ENCODE results near the gene KLB.
"Not testable (repeated sequence)": the region's sequence is repeated elsewhere in the genome, so short reads cannot be mapped to it uniquely, and the experiment has no call there.

The KLB gene

GRCh38 chr4:39365830-39366771, 40.6 kb upstream of the KLB start, which contains the start of gene RFC1:
TSS of gene RFC1 (minus strand) at chr4:39366362. CDS start at chr4:39366241, 121 bp downstream.
- TF ChIP-seq, protein P1, sequence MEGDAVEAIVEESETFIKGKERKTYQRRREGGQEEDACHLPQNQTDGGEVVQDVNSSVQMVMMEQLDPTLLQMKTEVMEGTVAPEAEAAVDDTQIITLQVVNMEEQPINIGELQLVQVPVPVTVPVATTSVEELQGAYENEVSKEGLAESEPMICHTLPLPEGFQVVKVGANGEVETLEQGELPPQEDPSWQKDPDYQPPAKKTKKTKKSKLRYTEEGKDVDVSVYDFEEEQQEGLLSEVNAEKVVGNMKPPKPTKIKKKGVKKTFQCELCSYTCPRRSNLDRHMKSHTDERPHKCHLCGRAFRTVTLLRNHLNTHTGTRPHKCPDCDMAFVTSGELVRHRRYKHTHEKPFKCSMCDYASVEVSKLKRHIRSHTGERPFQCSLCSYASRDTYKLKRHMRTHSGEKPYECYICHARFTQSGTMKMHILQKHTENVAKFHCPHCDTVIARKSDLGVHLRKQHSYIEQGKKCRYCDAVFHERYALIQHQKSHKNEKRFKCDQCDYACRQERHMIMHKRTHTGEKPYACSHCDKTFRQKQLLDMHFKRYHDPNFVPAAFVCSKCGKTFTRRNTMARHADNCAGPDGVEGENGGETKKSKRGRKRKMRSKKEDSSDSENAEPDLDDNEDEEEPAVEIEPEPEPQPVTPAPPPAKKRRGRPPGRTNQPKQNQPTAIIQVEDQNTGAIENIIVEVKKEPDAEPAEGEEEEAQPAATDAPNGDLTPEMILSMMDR (IDR thresholded peaks at IDR 0.05; ENCODE audit: low read depth, low read length): no peak
- H3K27me3 ChIP-seq (ENCODE audit: insufficient read depth, low read depth, severe bottlenecking): no peaks in the 10 kb centered on the region
- H3K9me3 ChIP-seq (ENCODE audit: severe bottlenecking): peaks cover 12% of the 10 kb centered on the region
- DNase-seq: peak; percentile 96
- H3K36me3 ChIP-seq: peaks cover 13% of the 10 kb centered on the region
- peak within 1 kb of the TSS; percentile 93 for H3K27ac ChIP-seq
- peak within 1 kb of the TSS; percentile 95 for H3K4me3 ChIP-seq (ENCODE audit: low read depth, low read length)

DNA sequence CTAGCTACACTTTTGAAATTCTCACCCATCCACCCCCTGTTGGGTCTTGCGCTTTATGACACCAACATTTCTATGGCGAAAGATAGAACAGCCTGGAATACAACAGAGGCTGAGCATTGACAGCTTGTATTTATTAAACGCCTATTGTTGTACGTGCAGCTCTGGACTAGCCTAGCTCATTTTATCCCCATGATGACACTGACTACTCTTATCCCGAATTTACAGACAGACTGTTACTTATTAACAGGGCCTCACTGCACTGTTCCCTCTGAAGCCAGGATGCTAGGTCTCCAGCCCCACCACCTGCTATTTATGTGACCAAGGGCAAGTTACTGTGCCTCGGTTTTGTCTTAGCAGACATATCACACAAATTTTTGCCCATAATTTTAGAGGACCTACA, 39.6 kb upstream of the KLB start:
- peaks cover 6% of the 10 kb centered on the region for H3K36me3 ChIP-seq
- no peak for DNase-seq
- H3K9me3 ChIP-seq (ENCODE audit: severe bottlenecking): peaks cover 21% of the 10 kb centered on the region
- H3K27ac ChIP-seq: no peak overlapping the region
- TF ChIP-seq, protein P1 (IDR thresholded peaks at IDR 0.05; ENCODE audit: low read depth, low read length): no peak
- H3K27me3 ChIP-seq (ENCODE audit: insufficient read depth, low read depth, severe bottlenecking): no peaks in the 10 kb centered on the region
- no peak overlapping the region for H3K4me3 ChIP-seq (ENCODE audit: low read depth, low read length)

DNA sequence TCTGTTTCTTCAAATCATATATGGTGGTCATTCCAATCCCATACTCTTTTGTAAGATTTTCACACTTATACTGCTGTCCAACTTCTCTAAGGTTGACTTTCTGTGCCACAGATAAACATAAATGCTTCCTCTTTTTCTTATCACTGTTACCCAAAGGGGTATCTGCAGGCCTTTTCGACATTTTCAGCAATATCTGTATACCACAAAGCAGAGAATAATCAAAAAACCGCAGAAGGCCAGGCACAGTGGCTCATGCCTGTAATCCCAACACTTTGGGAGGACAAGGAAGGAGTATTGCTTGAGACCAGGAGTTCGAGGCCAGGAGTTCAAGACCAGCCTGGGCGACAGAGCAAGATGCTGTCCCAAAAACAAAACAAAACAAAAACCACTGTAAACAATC, 37.4 kb upstream of the KLB start:
- no peaks in the 10 kb centered on the region for H3K27me3 ChIP-seq (ENCODE audit: insufficient read depth, low read depth, severe bottlenecking)
- H3K9me3 ChIP-seq (ENCODE audit: severe bottlenecking): peaks cover 21% of the 10 kb centered on the region
- no peak for DNase-seq
- TF ChIP-seq, protein P1 (IDR thresholded peaks at IDR 0.05; ENCODE audit: low read depth, low read length): no peak
- H3K27ac ChIP-seq: no peak overlapping the region
- no peak overlapping the region for H3K4me3 ChIP-seq (ENCODE audit: low read depth, low read length)
- peaks cover 3% of the 10 kb centered on the region for H3K36me3 ChIP-seq

GRCh38 chr4:39371209-39371608, 35.5 kb upstream of the KLB start:
- not testable (repeated sequence) for H3K27ac ChIP-seq; H3K27me3 ChIP-seq (ENCODE audit: insufficient read depth, low read depth, severe bottlenecking); H3K36me3 ChIP-seq; DNase-seq; H3K4me3 ChIP-seq (ENCODE audit: low read depth, low read length)
- H3K9me3 ChIP-seq (ENCODE audit: severe bottlenecking): peaks cover 21% of the 10 kb centered on the region

DNA sequence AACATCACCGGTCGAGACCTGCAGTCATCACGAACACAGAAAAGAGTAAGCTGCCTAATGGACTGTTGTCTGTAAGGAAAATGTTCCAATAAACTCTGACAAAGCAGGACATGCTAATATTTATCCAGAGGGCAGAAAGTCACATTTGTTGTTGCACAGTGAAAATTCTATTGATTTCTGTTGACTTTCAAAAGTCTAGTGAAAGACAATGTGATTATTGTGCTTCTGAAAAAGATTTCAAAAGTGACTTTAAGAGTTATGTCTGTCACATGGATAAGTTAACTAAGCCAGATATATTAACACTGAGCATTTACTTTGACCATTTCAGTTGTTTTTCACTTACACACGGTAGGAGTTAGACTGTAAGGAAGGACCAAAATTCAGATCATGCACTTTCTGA, 31.3 kb upstream of the KLB start:
- peaks cover 15% of the 10 kb centered on the region for H3K9me3 ChIP-seq (ENCODE audit: severe bottlenecking)
- H3K27ac ChIP-seq: no peak overlapping the region
- H3K4me3 ChIP-seq (ENCODE audit: low read depth, low read length): no peak overlapping the region
- TF ChIP-seq, protein P1 (IDR thresholded peaks at IDR 0.05; ENCODE audit: low read depth, low read length): no peak
- no peaks in the 10 kb centered on the region for H3K36me3 ChIP-seq
- H3K27me3 ChIP-seq (ENCODE audit: insufficient read depth, low read depth, severe bottlenecking): no peaks in the 10 kb centered on the region
- no peak for DNase-seq

GRCh38 chr4:39383690-39384089, 23.0 kb upstream of the KLB start:
- no peak for DNase-seq
- Histone ChIP-seq H3K36me3 (no peaks in the 10 kb centered on the region), H3K9me3 (ENCODE audit: severe bottlenecking) (no peaks in the 10 kb centered on the region), H3K27ac (no peak overlapping the region), H3K27me3 (ENCODE audit: insufficient read depth, low read depth, severe bottlenecking) (no peaks in the 10 kb centered on the region), H3K4me3 (ENCODE audit: low read depth, low read length) (no peak overlapping the region)
- TF ChIP-seq, protein P1 (IDR thresholded peaks at IDR 0.05; ENCODE audit: low read depth, low read length): no peak
